ENCODE measurements around the gene CTXND2. TPM values are rescaled to one million over a fixed set of nuclear protein-coding genes. Genes with fewer than 3 reads are reported as not detected.

The CTXND2 gene
- not detected in 2 replicates for total RNA-seq

DNA sequence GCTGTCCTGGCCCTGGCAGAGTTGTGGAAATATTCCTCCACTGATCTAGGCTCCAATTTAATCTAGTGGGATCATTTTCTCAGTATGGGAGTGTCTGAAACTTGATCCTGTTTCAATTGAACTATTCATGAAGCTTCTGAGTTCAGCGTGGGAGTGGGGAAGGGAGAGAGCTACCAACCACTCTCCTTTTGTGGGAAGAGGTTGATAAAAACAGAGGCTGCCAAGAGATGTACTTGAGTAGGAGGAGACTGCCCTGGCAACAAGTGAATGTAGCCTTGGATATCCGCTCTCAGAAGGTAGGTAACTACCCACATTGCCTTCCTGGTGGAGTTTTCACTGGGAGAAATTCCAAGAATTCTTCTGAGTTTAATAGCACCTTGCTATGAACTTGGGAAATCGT is at the start of gene CTXND2:
Gene CTXND2 (plus strand): TSS at position 119 of the 400 bp plus-strand sequence. CDS start 25,179 bp downstream, outside the sequence.

DNA sequence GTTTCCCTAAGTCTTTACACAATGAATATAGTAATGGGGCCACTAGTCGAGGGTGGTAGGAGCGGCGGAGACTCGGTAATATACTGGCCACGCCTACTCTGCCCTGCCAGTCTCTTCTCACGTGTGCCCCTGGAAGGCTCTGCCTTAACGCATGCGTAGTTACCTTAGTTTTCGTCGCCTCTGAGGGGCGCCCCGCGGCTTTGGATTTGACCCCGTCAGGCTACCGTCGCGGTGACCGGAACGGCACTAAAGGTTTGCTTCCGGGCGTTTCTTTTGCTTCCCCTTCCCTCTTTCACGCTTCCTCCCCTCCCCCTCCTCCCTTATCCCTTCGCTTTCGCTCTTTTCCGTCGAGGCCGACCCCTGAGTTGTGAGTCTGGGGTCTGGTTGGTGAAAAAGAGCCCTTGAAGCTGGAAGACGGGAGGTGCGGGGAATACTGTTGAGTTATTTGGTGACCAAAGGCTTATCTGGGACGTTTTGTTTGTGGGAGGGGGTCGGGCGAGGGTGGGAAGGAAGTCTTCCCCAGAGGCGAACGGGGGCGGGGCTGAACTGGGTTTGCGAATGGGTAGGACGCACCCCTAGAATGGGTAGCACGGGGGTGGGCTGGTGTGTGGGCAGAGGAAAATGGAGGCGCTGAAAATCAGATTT is 39.3 kb downstream of the CTXND2 start, which contains the start of gene SETDB1:
Gene SETDB1 (plus strand): TSS at position 267 of the 645 bp plus-strand sequence. CDS start 1,352 bp downstream, outside the sequence.

Other genes starting within 250 kb of the CTXND2 start
- 25.8 and 31.0 TPM in 2 replicates for gene GOLPH3L, start 190.0 kb upstream of the CTXND2 start, total RNA-seq
- gene HORMAD1, start 166.2 kb upstream of the CTXND2 start, total RNA-seq: not detected in 2 replicates
- 72.3 and 80.2 TPM in 2 replicates for gene CTSS, start 121.4 kb upstream of the CTXND2 start, total RNA-seq
- 2.6 and 4.3 TPM in 2 replicates for gene CTSK, start 78.9 kb upstream of the CTXND2 start, total RNA-seq
- gene ARNT, start 10.5 kb upstream of the CTXND2 start, total RNA-seq: 13.5 and 19.5 TPM in 2 replicates
- gene SETDB1, start 39.2 kb downstream of the CTXND2 start, total RNA-seq: 20.0 and 22.1 TPM in 2 replicates
- gene CERS2, start 87.7 kb downstream of the CTXND2 start, total RNA-seq: 104 and 115 TPM in 2 replicates
- gene ANXA9, start 95.2 kb downstream of the CTXND2 start, total RNA-seq: not detected in 2 replicates
- 7.1 and 9.6 TPM in 2 replicates for gene MINDY1, start 119.8 kb downstream of the CTXND2 start, total RNA-seq
- 4.7 and 6.3 TPM in 2 replicates for gene PRUNE1, start 121.3 kb downstream of the CTXND2 start, total RNA-seq
- not detected in 2 replicates for gene BNIPL, start 149.4 kb downstream of the CTXND2 start, total RNA-seq
- 2.5 and 3.9 TPM in 2 replicates for gene C1orf56, start 160.6 kb downstream of the CTXND2 start, total RNA-seq
- 49.9 and 51.4 TPM in 2 replicates for gene CDC42SE1, start 172.5 kb downstream of the CTXND2 start, total RNA-seq
- gene MLLT11, start 173.3 kb downstream of the CTXND2 start, total RNA-seq: 5.5 and 6.6 TPM in 2 replicates
- 6.3 and 6.4 TPM in 2 replicates for gene GABPB2, start 183.6 kb downstream of the CTXND2 start, total RNA-seq

Data from mammary microvascular endothelial cell (primary cell).